HUES48 (cell line): Measurements from ENCODE around the gene PAQR8.

Experiments used
- H3K27ac ChIP-seq: one replicate; pipeline ENCODE4 v1.7.0; 2013; ENCODE audit warnings: low read depth, low read length, inconsistent platforms
- H3K27me3 ChIP-seq: 2 replicates; pipeline ENCODE4 v1.6.1; 2013; ENCODE audit warnings: mild to moderate bottlenecking, low read length; ENCODE audit not compliant: control insufficient read depth, insufficient read depth
- H3K36me3 ChIP-seq: 2 replicates; pipeline ENCODE4 v1.6.1; 2013; ENCODE audit warnings: low read length; ENCODE audit not compliant: control insufficient read depth, insufficient read depth
- H3K4me1 ChIP-seq: 2 replicates; pipeline ENCODE4 v1.6.1; 2013; ENCODE audit warnings: mild to moderate bottlenecking, low read length; ENCODE audit not compliant: control insufficient read depth, insufficient read depth
- H3K4me3 ChIP-seq: 2 replicates; pipeline ENCODE4 v1.5.1; 2013; ENCODE audit warnings: mild to moderate bottlenecking, low read depth, low read length
- H3K9ac ChIP-seq: 2 replicates; pipeline ENCODE4 v1.6.1; 2013; ENCODE audit warnings: mild to moderate bottlenecking, low read depth, low read length, moderate library complexity
- H3K9me3 ChIP-seq: 2 replicates; pipeline ENCODE4 v1.6.1; 2013; ENCODE audit warnings: low read length; ENCODE audit not compliant: control insufficient read depth, insufficient read depth

The PAQR8 gene

DNA sequence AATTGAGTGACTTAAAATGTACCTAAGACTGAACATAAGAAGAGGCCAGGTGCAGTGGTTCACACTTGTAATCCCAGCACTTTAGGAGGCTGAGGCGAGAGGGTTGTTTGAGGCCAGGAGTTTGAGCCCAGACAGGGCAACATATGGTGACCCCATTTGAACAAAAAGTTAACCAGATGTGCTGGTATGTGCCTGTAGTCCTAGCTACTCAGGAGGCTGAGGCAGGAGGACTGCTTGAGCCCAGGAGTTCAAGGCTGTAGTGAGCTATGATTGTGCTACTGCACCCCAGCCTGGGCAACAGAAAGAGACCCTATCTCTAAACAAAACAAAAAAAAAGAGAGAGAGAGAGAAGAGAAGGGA, 10.1 kb upstream of the PAQR8 start:
- H3K4me1 ChIP-seq, result peaks cover 8% of the 10 kb centered on the region
- peak overlapping the region; percentile 75 for H3K27ac ChIP-seq
- H3K4me3 ChIP-seq, result no peak overlapping the region
- H3K36me3 ChIP-seq, result no peaks in the 10 kb centered on the region
- no peak overlapping the region for H3K9ac ChIP-seq
- no peaks in the 10 kb centered on the region for H3K27me3 ChIP-seq
- no peaks in the 10 kb centered on the region for H3K9me3 ChIP-seq

DNA sequence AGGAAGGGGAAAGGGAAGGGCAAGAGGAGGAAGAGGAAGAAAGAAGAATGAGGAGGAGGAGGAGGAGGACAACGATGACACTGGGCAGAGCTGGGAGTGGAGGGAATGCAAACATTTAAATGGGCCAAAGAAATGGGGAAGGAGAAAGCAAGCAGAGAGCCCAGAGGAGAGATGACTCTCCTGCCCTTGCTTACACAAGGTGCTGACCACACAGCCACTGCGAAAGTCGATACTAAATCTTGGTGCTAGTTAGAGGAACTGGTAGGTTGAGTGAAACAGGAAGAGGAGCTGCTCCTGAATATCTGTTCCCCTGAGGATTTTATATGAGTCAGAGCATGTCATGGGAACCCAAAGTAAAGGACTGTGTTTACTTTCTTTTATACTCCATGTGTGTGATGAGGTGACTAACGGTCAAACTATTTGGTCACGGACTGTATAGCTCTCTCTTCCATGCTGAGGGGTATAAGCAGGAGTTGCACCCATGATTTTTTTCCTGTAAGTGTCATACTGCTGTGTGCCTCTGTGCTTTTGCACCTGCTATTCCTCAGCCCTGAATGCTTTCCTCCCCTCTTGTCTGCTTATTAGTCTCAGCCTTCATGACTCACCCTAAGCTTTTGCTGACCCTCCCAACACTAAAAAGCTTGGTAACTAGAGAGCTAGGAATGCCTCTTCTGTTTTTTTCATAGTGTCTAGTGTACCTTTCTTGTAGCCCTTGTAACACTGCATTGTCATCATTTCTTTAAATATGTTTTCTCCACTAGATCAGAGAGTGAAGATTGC, 9.5 kb upstream of the PAQR8 start:
- H3K27ac ChIP-seq, result peak overlapping the region; percentile 75

DNA sequence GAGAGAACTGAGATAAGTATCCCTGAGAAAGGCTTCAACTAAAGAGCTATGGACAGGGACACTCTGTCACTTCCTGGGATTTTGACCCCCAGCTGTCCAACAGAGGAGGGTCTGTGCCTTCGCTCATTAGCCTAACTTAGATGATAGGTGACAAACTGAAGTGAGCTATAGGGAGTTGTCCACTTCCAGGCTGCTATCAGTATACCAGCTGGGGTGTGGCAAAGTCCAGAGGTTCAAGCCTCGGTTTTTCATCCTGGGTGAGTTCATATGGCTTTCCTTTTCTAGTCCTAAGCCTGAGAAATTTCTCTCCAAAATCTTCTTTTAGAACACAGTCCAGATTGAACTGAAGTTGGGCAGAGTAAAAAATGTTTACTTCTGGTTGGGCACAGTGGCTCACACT, 5.9 kb upstream of the PAQR8 start:
- H3K9me3 ChIP-seq, result no peaks in the 10 kb centered on the region
- H3K9ac ChIP-seq, result no peak overlapping the region
- peaks cover 6% of the 10 kb centered on the region; the same call in 1 of the 2 replicates for H3K27me3 ChIP-seq
- H3K36me3 ChIP-seq, result no peaks in the 10 kb centered on the region
- no peak overlapping the region for H3K27ac ChIP-seq
- no peak overlapping the region for H3K4me3 ChIP-seq
- peaks cover 16% of the 10 kb centered on the region for H3K4me1 ChIP-seq

More for the DNA sequence above, 9.5 kb upstream of the PAQR8 start:
- Histone ChIP-seq H3K4me3 (no peak overlapping the region), H3K27me3 (no peaks in the 10 kb centered on the region), H3K4me1 (peaks cover 8% of the 10 kb centered on the region), H3K36me3 (no peaks in the 10 kb centered on the region), H3K9me3 (no peaks in the 10 kb centered on the region), H3K9ac (no peak overlapping the region)

DNA sequence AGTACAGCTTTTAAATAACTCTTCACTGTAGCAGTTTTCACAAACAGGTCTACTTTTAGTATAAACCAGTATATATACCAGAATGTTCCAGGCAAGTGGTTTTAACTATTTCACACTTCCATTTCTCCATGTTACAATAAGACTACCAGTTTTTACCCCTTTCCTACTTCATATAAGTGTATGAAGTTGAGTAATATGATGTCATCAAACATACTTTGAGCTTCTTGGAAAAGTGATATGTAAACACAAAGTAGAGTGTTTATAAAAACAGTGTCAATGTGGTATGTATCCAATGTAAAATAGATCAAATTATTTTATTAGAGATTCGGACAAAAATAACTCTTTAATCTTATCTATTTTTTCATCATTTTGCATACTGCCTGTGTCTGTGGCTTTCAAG, 2.5 kb upstream of the PAQR8 start:
- Histone ChIP-seq H3K9me3 (no peaks in the 10 kb centered on the region), H3K9ac (no peak overlapping the region), H3K27me3 (peaks cover 29% of the 10 kb centered on the region), H3K4me3 (no peak overlapping the region), H3K27ac (no peak overlapping the region), H3K36me3 (no peaks in the 10 kb centered on the region), H3K4me1 (peaks cover 18% of the 10 kb centered on the region)

DNA sequence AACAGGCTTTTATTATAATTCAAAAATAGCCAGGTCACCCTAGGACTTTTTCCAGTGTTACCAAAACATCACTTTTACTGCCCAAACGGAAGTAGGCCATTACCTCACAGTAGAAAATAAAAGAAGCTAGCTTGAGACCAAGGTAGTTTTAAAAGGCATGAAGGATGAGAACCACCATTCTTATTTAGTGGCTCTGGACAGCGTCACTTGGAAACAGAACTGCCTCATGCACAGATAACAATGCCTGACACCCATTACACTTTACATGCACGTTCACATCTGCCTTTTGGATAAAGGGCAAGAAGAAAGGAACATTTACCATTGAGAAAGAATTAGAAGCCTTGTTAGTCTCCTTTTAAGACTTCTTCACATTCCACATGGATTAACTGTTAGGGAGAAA, 1.9 kb upstream of the PAQR8 start:
- H3K27ac ChIP-seq, result no peak overlapping the region
- H3K9ac ChIP-seq, result no peak overlapping the region
- H3K27me3 ChIP-seq, result peaks cover 29% of the 10 kb centered on the region
- H3K36me3 ChIP-seq, result no peaks in the 10 kb centered on the region
- peaks cover 18% of the 10 kb centered on the region for H3K4me1 ChIP-seq
- H3K9me3 ChIP-seq, result no peaks in the 10 kb centered on the region
- no peak overlapping the region for H3K4me3 ChIP-seq

DNA sequence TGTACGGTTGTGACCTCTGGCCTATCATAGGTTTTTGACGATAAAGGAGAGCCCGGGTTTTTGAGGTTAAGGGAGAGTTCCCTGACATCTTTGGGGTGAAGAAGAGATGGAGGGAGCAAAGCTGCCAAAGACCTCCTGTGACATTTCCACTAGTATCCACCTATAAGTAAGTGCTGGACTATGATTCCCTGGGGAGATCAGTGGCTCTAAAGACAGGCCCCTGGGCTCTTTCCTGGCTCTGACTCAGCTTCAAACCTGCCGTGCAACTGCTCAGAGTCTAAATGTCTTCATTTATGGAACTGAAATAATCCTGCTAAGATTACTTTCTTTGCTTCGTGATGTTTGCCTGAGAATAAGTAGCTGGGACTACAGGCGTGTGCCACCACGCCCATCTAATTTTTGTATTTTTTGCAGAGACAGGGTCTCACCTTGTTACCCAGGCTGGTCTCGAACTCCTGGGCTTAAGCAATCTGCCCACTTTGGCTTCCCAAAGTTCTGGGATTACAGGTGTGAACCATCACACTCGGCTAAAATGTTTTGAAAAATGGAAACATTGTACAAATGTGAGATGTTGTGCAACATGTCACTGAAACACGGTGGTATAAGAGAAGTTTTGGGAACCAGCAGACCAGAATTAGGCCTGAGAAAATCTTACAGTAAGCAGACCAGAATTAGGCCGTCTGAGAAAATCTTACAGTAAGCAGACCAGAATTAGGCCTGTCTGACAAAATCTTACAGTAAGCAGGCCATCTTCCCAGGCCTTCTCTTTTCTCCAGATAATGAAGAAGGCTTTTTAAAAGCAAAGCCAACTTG, 1.1 kb upstream of the PAQR8 start:
- Histone ChIP-seq H3K27me3 (peaks cover 29% of the 10 kb centered on the region), H3K36me3 (no peaks in the 10 kb centered on the region), H3K4me3 (peak overlapping the region; percentile 90; the same call in 1 of the 2 replicates), H3K9ac (no peak overlapping the region), H3K9me3 (no peaks in the 10 kb centered on the region), H3K4me1 (peaks cover 18% of the 10 kb centered on the region), H3K27ac (no peak overlapping the region)

DNA sequence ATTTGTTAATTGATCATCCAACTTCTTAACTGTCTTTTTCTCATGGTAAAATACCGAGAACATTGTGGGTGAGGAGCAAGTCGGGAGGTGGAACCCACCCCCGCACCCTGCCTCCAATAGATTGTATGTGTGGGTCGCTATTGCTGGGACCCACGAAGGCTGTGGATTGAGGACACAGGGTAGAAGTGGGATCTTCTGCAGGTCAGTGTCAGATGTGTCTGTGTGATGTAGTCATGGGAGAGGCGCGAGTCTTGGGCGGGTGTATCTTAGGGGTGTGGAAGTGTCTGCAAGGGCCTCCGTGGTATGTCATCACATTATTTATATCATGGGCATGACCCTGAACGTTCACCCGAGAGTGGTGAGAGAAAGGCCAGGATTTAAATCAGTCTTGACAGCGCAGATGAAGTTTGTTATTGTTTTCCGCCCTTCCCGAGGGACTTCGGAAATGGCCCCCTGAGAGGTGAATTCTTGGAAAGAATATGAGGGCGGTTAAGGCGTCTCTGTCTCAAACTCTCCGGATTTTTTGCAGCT, 472 bp upstream of the PAQR8 start:
- no peak overlapping the region for H3K27ac ChIP-seq
- no peaks in the 10 kb centered on the region for H3K36me3 ChIP-seq
- peaks cover 18% of the 10 kb centered on the region for H3K4me1 ChIP-seq
- peak overlapping the region; percentile 90 for H3K4me3 ChIP-seq
- no peak overlapping the region for H3K9ac ChIP-seq
- H3K27me3 ChIP-seq, result peaks cover 29% of the 10 kb centered on the region
- H3K9me3 ChIP-seq, result no peaks in the 10 kb centered on the region

DNA sequence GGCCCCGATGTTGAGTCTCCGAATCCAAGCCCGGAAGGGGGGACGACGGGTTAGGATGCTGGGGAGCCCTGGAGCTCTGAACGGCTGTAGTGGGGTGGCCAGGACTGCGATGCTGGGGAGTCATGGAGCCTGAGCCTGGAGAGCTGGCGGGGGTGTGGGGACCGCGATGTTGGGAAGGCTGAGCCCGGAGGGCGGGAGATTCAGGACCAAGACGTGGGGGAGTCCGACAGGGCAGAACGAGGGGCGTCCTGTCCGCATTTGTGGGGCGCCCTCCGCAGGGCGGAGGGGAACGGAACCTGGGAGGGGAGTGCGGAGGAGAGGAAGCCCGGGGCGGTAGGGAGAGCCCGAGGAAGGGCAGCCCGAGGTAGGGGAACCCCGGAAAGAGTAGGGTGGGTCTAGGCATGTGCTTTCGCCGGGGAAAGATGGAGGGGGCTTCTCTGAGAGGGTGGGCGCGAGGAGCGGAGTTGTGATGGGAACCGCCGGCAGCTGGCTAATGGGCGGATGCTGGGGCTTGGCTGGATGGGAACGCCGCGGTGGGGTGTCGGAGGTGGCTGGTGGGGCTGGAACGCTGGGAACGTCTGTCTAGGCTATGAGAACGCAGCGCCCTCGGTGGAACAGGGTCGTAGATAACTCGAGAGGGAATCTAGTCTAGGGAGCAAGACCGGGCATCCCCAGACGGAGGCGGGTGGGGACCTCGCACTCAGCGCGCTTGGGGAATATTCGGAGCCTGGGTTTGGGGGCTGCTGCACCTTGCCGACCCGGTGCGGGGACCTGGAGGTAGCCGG, 684 bp downstream of the PAQR8 start:
- Histone ChIP-seq H3K4me3 (peak overlapping the region; percentile 90), H3K27ac (no peak overlapping the region), H3K9me3 (no peaks in the 10 kb centered on the region), H3K4me1 (peaks cover 18% of the 10 kb centered on the region), H3K27me3 (peaks cover 29% of the 10 kb centered on the region), H3K36me3 (no peaks in the 10 kb centered on the region), H3K9ac (peak overlapping the region; percentile 32; the same call in 1 of the 2 replicates)

DNA sequence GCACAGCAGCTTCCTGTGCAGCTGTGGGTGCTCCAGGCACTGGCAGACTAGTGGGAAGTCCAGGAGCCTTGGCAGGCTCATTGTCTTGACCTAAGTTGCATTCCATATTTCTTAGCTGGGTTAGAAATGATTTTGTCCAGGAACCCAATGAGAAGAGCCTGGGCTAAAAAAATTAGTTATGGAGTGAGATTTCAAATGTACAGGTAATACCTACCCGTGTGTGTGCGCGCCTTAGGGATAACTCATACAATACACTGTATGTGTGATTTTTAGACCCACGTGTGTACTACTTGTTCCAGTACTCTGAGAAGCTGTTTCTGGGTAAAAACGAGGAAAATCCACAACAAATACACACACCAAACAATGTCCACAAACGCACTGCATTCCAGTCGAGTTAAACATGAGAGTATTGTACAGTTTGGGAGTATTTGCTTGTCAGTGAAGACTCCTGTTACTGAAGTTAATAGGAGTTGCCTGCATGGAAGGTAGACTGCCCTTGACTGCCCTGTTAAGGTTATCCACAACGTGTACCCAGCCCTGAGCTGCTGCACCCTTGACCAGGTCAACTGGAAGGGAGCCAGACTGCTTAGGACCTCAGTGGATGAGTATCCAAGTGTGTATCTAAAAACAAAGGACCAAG, 1.4 kb downstream of the PAQR8 start:
- no peak overlapping the region for H3K9ac ChIP-seq
- no peak overlapping the region for H3K27ac ChIP-seq
- peaks cover 18% of the 10 kb centered on the region for H3K4me1 ChIP-seq
- H3K4me3 ChIP-seq, result peak overlapping the region; percentile 90
- peaks cover 29% of the 10 kb centered on the region for H3K27me3 ChIP-seq
- H3K36me3 ChIP-seq, result no peaks in the 10 kb centered on the region
- no peaks in the 10 kb centered on the region for H3K9me3 ChIP-seq

DNA sequence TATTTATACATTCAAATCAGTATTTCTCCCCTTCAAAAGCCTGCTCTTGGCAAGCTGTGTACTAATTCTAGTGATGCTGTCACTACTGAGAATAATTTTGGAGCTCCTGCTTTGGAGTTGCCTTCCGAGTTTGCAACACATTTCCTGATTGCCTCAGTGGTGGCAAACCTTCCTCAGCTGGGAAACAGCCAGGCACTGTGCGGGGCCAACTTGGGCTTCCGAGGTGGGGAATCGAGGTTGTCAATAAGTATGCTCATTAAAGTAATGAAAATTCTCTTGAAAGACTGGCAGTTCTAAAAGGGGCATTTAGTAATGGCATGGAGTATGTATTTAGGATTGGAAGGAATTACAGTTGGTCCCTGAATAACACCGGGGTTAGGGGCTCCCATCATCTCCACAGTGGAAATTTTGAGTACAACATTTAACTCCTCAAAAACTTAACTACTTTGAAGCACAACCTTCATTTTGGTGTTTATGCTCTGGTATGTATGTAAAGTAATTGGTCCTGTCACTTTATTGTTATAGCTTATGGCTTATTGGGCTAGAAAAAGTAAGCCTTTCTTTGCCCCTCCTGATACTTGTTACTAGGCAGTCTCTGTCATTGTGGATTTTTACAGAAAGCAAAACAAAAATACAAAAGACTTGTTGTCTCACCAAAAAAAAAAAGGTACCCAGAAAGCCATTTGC, 2.7 kb downstream of the PAQR8 start:
- Histone ChIP-seq H3K36me3 (no peaks in the 10 kb centered on the region), H3K9ac (no peak overlapping the region)

More for the DNA sequence above, 2.7 kb downstream of the PAQR8 start:
- no peak overlapping the region for H3K27ac ChIP-seq
- H3K27me3 ChIP-seq, result peaks cover 29% of the 10 kb centered on the region
- H3K4me3 ChIP-seq, result no peak overlapping the region
- no peaks in the 10 kb centered on the region for H3K9me3 ChIP-seq
- H3K4me1 ChIP-seq, result peaks cover 18% of the 10 kb centered on the region
